HepG2 (cell line): Measurements from ENCODE around the gene SLC29A1. TPM values are rescaled to one million over a fixed set of nuclear protein-coding genes. Genes with fewer than 3 reads are reported as not detected.

ENCODE experiments used
- MLLT10 ChIP-seq: sonication (generic); formaldehyde crosslinking; IDR thresholded peaks from 2 replicates; pipeline ENCODE4 v1.4.0; 2020; ENCODE audit warnings: missing genetic modification reagents
- NCOA2 ChIP-seq: sonication (generic); formaldehyde crosslinking; IDR thresholded peaks from 2 replicates; pipeline ENCODE4 v1.8.0; 2022; ENCODE audit warnings: inconsistent platforms
- SP5 ChIP-seq: IDR thresholded peaks from 2 replicates; pipeline ENCODE4 v1.6.1; 2016; ENCODE audit warnings: low read depth, borderline replicate concordance
- TMF1 ChIP-seq: sonication (generic); formaldehyde crosslinking; IDR thresholded peaks from 2 replicates; pipeline ENCODE4 v1.8.1; 2022; ENCODE audit warnings: low read depth, missing genetic modification reagents
- ZFAT ChIP-seq: sonication (generic); formaldehyde crosslinking; conservative IDR thresholded peaks from 2 replicates; pipeline ENCODE4 v1.8.1; 2023; ENCODE audit warnings: missing genetic modification reagents, inconsistent platforms
- ZNF550 ChIP-seq: sonication (generic); formaldehyde crosslinking; IDR thresholded peaks from 2 replicates; pipeline ENCODE4 v1.4.0; 2020; ENCODE audit warnings: mild to moderate bottlenecking, missing genetic modification reagents, borderline replicate concordance
- ZNF703 ChIP-seq: sonication (generic); formaldehyde crosslinking; IDR thresholded peaks from 2 replicates; pipeline ENCODE4 v1.5.1; 2020; ENCODE audit warnings: missing genetic modification reagents, mild to moderate bottlenecking, moderate library complexity, borderline replicate concordance
- ZSCAN20 ChIP-seq: sonication (generic); formaldehyde crosslinking; IDR thresholded peaks from 2 replicates; pipeline ENCODE4 v1.4.0; 2020; ENCODE audit warnings: missing genetic modification reagents, mild to moderate bottlenecking, borderline replicate concordance
- polyA plus RNA-seq, 8 experiments: library from polyadenylated mRNA; depleted of rRNA in 3 of 8; stranded (reverse) in 7 of 8; unstranded in 1 of 8; fragments of >200 nt; fragmentation: Illumina TruSeq in 4 of 8; extraction: Trizol in 4 of 8; gene quantifications; 2 replicates each; pipeline versions ENCODE4 v1.2.1 to v1.2.3, GENCODE V29; 2011 to 2016; ENCODE audit warnings: low read depth in 4 of 8, missing spikeins in 1 of 8, mixed read lengths in 1 of 8; ENCODE audit not compliant: insufficient read depth in 1 of 8
- total RNA-seq, 5 experiments: library from RNA; depleted of rRNA; stranded (reverse); fragments of >200 nt; fragmentation: Illumina TruSeq; extraction: Trizol; gene quantifications; 2 replicates each; pipeline ENCODE4 v1.2.3, GENCODE V29; 2016; ENCODE audit warnings: low read depth in 1 of 5
- TF ChIP-seq, protein P1 (sequence below): sonication (generic); formaldehyde crosslinking; IDR thresholded peaks from 2 replicates; pipeline ENCODE4 v1.5.1; 2020; ENCODE audit warnings: missing genetic modification reagents, mild to moderate bottlenecking, borderline replicate concordance
- TF ChIP-seq, protein P2 (sequence below): IDR thresholded peaks from 2 replicates; pipeline ENCODE4 v1.4.0; 2020; ENCODE audit warnings: mild to moderate bottlenecking, missing genetic modification reagents
- TF ChIP-seq, protein P3 (sequence below): sonication (generic); formaldehyde crosslinking; IDR thresholded peaks from 2 replicates; pipeline ENCODE4 v1.8.1; 2023; ENCODE audit warnings: mild to moderate bottlenecking, inconsistent platforms, moderate library complexity, missing genetic modification reagents, borderline replicate concordance
- TF ChIP-seq, protein P4 (sequence below): sonication (generic); formaldehyde crosslinking; IDR thresholded peaks from 2 replicates; pipeline ENCODE4 v1.4.0; 2020; ENCODE audit warnings: mild to moderate bottlenecking, missing genetic modification reagents
- TF ChIP-seq, protein P5 (sequence below): sonication (generic); formaldehyde crosslinking; IDR thresholded peaks from 2 replicates; pipeline ENCODE4 v1.8.0; 2022; ENCODE audit warnings: mild to moderate bottlenecking, missing genetic modification reagents, moderate library complexity
- TF ChIP-seq, protein P6 (sequence below): sonication (generic); formaldehyde crosslinking; IDR thresholded peaks from 2 replicates; pipeline ENCODE4 v1.4.0; 2020; ENCODE audit warnings: mild to moderate bottlenecking, missing genetic modification reagents
- TF ChIP-seq, protein P7 (sequence below): sonication (generic); formaldehyde crosslinking; IDR thresholded peaks from 2 replicates; pipeline ENCODE4 v1.4.0; 2020; ENCODE audit warnings: missing genetic modification reagents, borderline replicate concordance

Gene SLC29A1
- total and polyA plus RNA-seq, 2 of the 13 experiments (the other 11 are each of a cell fraction or from before 2014, with no cell fraction given) = 43.2 to 106 TPM

DNA sequence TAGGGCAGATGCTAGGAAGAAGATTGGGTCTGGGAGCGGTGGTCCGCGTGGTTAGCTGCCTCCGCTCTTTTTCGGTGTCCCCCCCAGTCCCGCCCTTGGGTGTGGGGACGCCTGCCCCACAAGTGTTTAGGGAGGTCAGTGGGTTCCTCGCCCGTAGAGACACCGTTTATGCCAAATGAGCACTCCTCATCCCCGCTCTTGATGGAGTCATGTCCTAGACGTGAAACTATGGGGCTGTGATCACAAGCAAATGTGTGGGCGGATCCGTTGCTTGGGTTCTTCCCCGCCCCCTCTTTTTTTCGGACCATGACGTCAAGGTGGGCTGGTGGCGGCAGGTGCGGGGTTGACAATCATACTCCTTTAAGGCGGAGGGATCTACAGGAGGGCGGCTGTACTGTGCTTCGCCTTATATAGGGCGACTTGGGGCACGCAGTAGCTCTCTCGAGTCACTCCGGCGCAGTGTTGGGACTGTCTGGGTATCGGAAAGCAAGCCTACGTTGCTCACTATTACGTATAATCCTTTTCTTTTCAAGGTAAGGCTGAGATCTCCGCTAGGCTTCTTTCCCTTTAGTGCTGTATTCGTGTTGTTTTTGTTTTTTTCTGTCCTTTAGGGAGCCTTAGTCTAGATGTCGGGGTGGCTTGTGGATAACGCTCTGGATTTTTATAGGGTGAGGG, 23.4 kb downstream of the SLC29A1 start, which contains the start of gene HSP90AB1 (continued):
- TF ChIP-seq, protein P1, sequence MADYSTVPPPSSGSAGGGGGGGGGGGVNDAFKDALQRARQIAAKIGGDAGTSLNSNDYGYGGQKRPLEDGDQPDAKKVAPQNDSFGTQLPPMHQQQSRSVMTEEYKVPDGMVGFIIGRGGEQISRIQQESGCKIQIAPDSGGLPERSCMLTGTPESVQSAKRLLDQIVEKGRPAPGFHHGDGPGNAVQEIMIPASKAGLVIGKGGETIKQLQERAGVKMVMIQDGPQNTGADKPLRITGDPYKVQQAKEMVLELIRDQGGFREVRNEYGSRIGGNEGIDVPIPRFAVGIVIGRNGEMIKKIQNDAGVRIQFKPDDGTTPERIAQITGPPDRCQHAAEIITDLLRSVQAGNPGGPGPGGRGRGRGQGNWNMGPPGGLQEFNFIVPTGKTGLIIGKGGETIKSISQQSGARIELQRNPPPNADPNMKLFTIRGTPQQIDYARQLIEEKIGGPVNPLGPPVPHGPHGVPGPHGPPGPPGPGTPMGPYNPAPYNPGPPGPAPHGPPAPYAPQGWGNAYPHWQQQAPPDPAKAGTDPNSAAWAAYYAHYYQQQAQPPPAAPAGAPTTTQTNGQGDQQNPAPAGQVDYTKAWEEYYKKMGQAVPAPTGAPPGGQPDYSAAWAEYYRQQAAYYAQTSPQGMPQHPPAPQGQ (CRISPR knock-in tag) = no peak
- TF ChIP-seq, protein P2, sequence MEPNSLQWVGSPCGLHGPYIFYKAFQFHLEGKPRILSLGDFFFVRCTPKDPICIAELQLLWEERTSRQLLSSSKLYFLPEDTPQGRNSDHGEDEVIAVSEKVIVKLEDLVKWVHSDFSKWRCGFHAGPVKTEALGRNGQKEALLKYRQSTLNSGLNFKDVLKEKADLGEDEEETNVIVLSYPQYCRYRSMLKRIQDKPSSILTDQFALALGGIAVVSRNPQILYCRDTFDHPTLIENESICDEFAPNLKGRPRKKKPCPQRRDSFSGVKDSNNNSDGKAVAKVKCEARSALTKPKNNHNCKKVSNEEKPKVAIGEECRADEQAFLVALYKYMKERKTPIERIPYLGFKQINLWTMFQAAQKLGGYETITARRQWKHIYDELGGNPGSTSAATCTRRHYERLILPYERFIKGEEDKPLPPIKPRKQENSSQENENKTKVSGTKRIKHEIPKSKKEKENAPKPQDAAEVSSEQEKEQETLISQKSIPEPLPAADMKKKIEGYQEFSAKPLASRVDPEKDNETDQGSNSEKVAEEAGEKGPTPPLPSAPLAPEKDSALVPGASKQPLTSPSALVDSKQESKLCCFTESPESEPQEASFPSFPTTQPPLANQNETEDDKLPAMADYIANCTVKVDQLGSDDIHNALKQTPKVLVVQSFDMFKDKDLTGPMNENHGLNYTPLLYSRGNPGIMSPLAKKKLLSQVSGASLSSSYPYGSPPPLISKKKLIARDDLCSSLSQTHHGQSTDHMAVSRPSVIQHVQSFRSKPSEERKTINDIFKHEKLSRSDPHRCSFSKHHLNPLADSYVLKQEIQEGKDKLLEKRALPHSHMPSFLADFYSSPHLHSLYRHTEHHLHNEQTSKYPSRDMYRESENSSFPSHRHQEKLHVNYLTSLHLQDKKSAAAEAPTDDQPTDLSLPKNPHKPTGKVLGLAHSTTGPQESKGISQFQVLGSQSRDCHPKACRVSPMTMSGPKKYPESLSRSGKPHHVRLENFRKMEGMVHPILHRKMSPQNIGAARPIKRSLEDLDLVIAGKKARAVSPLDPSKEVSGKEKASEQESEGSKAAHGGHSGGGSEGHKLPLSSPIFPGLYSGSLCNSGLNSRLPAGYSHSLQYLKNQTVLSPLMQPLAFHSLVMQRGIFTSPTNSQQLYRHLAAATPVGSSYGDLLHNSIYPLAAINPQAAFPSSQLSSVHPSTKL (CRISPR knock-in tag) = peak; percentile 49; the same call in 1 of the 2 replicates
- no peak for TF ChIP-seq ZSCAN20 (CRISPR knock-in tag)
- TF ChIP-seq, protein P3, sequence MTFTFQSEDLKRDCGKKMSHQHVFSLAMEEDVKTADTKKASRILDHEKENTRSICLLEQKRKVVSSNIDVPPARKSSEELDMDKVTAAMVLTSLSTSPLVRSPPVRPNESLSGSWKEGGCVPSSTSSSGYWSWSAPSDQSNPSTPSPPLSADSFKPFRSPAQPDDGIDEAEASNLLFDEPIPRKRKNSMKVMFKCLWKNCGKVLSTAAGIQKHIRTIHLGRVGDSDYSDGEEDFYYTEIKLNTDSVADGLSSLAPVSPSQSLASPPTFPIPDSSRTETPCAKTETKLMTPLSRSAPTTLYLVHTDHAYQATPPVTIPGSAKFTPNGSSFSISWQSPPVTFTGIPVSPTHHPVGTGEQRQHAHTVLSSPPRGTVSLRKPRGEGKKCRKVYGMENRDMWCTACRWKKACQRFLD (CRISPR knock-in tag) = peak; percentile 47
- TF ChIP-seq NCOA2 (CRISPR knock-in tag) = peak; percentile 67; the same call in 1 of the 2 replicates
- TF ChIP-seq MLLT10 = 0 out of 2 replicates have a peak, but pooled peaks have one; percentile 68
- TF ChIP-seq ZNF550 (CRISPR knock-in tag) = no peak
- peak; percentile 85; the same call in 1 of the 2 replicates for TF ChIP-seq SP5
- TF ChIP-seq, protein P4, sequence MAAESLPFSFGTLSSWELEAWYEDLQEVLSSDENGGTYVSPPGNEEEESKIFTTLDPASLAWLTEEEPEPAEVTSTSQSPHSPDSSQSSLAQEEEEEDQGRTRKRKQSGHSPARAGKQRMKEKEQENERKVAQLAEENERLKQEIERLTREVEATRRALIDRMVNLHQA (CRISPR knock-in tag) = no peak
- TF ChIP-seq TMF1 (CRISPR knock-in tag) = no peak
- TF ChIP-seq ZFAT = peak; percentile 86
- TF ChIP-seq, protein P5, sequence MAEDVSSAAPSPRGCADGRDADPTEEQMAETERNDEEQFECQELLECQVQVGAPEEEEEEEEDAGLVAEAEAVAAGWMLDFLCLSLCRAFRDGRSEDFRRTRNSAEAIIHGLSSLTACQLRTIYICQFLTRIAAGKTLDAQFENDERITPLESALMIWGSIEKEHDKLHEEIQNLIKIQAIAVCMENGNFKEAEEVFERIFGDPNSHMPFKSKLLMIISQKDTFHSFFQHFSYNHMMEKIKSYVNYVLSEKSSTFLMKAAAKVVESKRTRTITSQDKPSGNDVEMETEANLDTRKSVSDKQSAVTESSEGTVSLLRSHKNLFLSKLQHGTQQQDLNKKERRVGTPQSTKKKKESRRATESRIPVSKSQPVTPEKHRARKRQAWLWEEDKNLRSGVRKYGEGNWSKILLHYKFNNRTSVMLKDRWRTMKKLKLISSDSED (CRISPR knock-in tag) = no peak
- TF ChIP-seq, protein P6, sequence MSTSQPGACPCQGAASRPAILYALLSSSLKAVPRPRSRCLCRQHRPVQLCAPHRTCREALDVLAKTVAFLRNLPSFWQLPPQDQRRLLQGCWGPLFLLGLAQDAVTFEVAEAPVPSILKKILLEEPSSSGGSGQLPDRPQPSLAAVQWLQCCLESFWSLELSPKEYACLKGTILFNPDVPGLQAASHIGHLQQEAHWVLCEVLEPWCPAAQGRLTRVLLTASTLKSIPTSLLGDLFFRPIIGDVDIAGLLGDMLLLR (CRISPR knock-in tag) = 0 out of 2 replicates have a peak, but pooled peaks have one; percentile 6
- TF ChIP-seq, protein P7, sequence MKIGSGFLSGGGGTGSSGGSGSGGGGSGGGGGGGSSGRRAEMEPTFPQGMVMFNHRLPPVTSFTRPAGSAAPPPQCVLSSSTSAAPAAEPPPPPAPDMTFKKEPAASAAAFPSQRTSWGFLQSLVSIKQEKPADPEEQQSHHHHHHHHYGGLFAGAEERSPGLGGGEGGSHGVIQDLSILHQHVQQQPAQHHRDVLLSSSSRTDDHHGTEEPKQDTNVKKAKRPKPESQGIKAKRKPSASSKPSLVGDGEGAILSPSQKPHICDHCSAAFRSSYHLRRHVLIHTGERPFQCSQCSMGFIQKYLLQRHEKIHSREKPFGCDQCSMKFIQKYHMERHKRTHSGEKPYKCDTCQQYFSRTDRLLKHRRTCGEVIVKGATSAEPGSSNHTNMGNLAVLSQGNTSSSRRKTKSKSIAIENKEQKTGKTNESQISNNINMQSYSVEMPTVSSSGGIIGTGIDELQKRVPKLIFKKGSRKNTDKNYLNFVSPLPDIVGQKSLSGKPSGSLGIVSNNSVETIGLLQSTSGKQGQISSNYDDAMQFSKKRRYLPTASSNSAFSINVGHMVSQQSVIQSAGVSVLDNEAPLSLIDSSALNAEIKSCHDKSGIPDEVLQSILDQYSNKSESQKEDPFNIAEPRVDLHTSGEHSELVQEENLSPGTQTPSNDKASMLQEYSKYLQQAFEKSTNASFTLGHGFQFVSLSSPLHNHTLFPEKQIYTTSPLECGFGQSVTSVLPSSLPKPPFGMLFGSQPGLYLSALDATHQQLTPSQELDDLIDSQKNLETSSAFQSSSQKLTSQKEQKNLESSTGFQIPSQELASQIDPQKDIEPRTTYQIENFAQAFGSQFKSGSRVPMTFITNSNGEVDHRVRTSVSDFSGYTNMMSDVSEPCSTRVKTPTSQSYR (CRISPR knock-in tag) = peak; percentile 78; the same call in 1 of the 2 replicates
- peak; percentile 73 for TF ChIP-seq ZNF703 (CRISPR knock-in tag)
